ENCODE data around the gene VTA1. TPM values are rescaled to one million over a fixed set of nuclear protein-coding genes. Genes with fewer than 3 reads are reported as not detected.
"Not testable (repeated sequence)": the region's sequence is repeated elsewhere in the genome, so short reads cannot be mapped to it uniquely, and the experiment has no call there.

The VTA1 gene
- polyA plus RNA-seq, 3 donors, result 15.9 to 97.3 (median 74.8) TPM

- H3K4me1 Mint-ChIP-seq, result peaks cover 1% of the 10 kb centered on the region
- no peaks in the 10 kb centered on the region for H3K79me2 ChIP-seq (ENCODE audit: insufficient read depth, low read length)
- no peak overlapping the region for H2AFZ ChIP-seq (ENCODE audit: insufficient read depth, low read depth, low read length, poor library complexity, severe bottlenecking)
- intact Hi-C loops (cut with micrococcal nuclease), result no loop called here
- no peak overlapping the region for H3K4me2 ChIP-seq (replicated peaks; ENCODE audit: extremely low read depth, low read length, poor library complexity, severe bottlenecking)
- no peak for TF ChIP-seq CTCF (IDR thresholded peaks at IDR 0.05)
- no peaks in the 10 kb centered on the region for H3K27me3 Mint-ChIP-seq (ENCODE audit: low read depth in 3 of 3)
- peaks cover 9% of the 10 kb centered on the region for H4K20me1 ChIP-seq (ENCODE audit: insufficient read depth, low read length)
- peak overlapping the region in 1 of 7 donors; percentile 58 for H3K27ac Mint-ChIP-seq
- DNase-seq, result no peak
- no peaks in the 10 kb centered on the region for H3K27me3 ChIP-seq (ENCODE audit: control insufficient read depth in 2 of 2, insufficient read depth in 2 of 2, low read length in 2 of 2)
- H3K4me1 ChIP-seq (ENCODE audit: control insufficient read depth in 1 of 2, insufficient read depth in 2 of 2, low read length in 2 of 2), result no peaks in the 10 kb centered on the region
- peaks cover 32 to 59% of the 10 kb centered on the region in 2 donors for H3K36me3 Mint-ChIP-seq
- H3K4me3 Mint-ChIP-seq, result no peak overlapping the region
- WGBS (ENCODE audit: insufficient coverage), result no CpG with 5 or more reads among the region's 1 CpG
- peaks cover 15 to 33% of the 10 kb centered on the region in 2 donors for H3K36me3 ChIP-seq (replicated peaks in 1 of 2; ENCODE audit: control insufficient read depth in 1 of 2, insufficient read depth in 2 of 2, low read length in 2 of 2)
- no peaks in the 10 kb centered on the region for H3K9me3 ChIP-seq (replicated peaks in 1 of 2; ENCODE audit: control insufficient read depth in 1 of 2, insufficient read depth in 1 of 2, low read length in 2 of 2)
- no peak overlapping the region for H3K27ac ChIP-seq (ENCODE audit: low read depth in 1 of 2, low read length in 2 of 2)
- H3K9me3 Mint-ChIP-seq, result no peaks in the 10 kb centered on the region
- H3K9ac ChIP-seq (ENCODE audit: insufficient read depth, low read length, poor library complexity, severe bottlenecking), result no peak overlapping the region
- H3K4me3 ChIP-seq (replicated peaks in 1 of 3; ENCODE audit: low read depth in 2 of 3, low read length in 3 of 3), result no peak overlapping the region
Measured at GRCh38 chr6:142185641-142186040, 38.6 kb downstream of the VTA1 start.

DNA sequence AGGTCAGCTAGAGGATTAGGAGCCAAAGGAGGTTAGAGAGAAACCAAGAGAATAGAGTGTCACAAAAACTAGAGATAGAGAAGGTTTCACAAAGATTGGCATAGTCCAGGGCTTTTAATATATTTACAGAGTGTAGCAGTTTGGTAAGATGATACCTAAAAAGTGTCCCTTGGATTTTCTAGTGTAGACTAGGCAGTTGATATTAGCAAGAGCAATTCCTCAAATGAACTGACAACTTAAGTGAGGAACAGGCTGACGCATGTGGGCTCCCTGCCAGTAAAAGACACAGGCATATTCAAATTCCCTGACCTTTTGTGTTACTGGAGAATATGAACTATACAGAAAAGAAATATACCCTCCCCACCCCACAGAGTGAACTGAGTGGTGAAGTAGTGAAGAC lies 40.1 kb downstream of the VTA1 start:
- Histone ChIP-seq H3K9me3 (replicated peaks in 1 of 2; ENCODE audit: control insufficient read depth in 1 of 2, insufficient read depth in 1 of 2, low read length in 2 of 2) (no peaks in the 10 kb centered on the region), H3K4me3 (replicated peaks in 1 of 3; ENCODE audit: low read depth in 2 of 3, low read length in 3 of 3) (no peak overlapping the region), H3K36me3 (replicated peaks in 1 of 2; ENCODE audit: control insufficient read depth in 1 of 2, insufficient read depth in 2 of 2, low read length in 2 of 2) (peaks cover 21 to 47% of the 10 kb centered on the region in 2 donors), H4K20me1 (ENCODE audit: insufficient read depth, low read length) (peaks cover 13% of the 10 kb centered on the region), H3K9ac (ENCODE audit: insufficient read depth, low read length, poor library complexity, severe bottlenecking) (no peak overlapping the region), H3K79me2 (ENCODE audit: insufficient read depth, low read length) (no peaks in the 10 kb centered on the region), H2AFZ (ENCODE audit: insufficient read depth, low read depth, low read length, poor library complexity, severe bottlenecking) (no peak overlapping the region), H3K4me2 (replicated peaks; ENCODE audit: extremely low read depth, low read length, poor library complexity, severe bottlenecking) (no peak overlapping the region), H3K27me3 (ENCODE audit: control insufficient read depth in 2 of 2, insufficient read depth in 2 of 2, low read length in 2 of 2) (no peaks in the 10 kb centered on the region), H3K4me1 (ENCODE audit: control insufficient read depth in 1 of 2, insufficient read depth in 2 of 2, low read length in 2 of 2) (no peaks in the 10 kb centered on the region), H3K27ac (ENCODE audit: low read depth in 1 of 2, low read length in 2 of 2) (no peak overlapping the region)
- no peak overlapping the region for H3K4me3 Mint-ChIP-seq
- no peaks in the 10 kb centered on the region for H3K27me3 Mint-ChIP-seq (ENCODE audit: low read depth in 3 of 3)
- peaks cover 1% of the 10 kb centered on the region for H3K4me1 Mint-ChIP-seq
- no peak for DNase-seq
- intact Hi-C loops (cut with micrococcal nuclease), result no loop called here
- no peak overlapping the region for H3K27ac Mint-ChIP-seq
- peaks cover 30 to 47% of the 10 kb centered on the region in 2 donors for H3K36me3 Mint-ChIP-seq
- WGBS (ENCODE audit: insufficient coverage), result no CpG with 5 or more reads among the region's 1 CpG
- no peaks in the 10 kb centered on the region for H3K9me3 Mint-ChIP-seq
- TF ChIP-seq CTCF (IDR thresholded peaks at IDR 0.05), result no peak

DNA sequence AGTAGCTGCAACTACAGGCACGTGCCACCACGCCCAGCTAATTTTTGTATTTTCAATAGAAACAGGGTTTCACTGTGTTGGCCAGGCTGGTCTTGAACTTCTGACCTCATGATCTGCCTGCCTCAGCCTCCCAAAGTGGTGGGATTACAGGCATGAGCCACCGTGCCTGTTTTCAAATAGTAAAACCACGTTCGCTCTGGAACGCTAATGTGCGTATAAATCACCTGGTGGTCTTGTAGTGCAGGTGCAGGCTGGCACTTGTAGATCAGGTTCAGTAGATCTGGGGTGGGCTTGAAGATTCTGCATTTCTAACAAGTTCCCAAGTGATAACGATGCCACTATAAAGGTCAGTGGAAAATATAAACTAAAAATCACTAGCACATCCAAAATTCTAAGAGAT lies 41.3 kb downstream of the VTA1 start:
- H3K27me3 Mint-ChIP-seq (ENCODE audit: low read depth in 3 of 3); H3K27me3 ChIP-seq (ENCODE audit: control insufficient read depth in 2 of 2, insufficient read depth in 2 of 2, low read length in 2 of 2); H3K79me2 ChIP-seq (ENCODE audit: insufficient read depth, low read length); H3K4me1 ChIP-seq (ENCODE audit: control insufficient read depth in 1 of 2, insufficient read depth in 2 of 2, low read length in 2 of 2); H3K4me1 Mint-ChIP-seq; H2AFZ ChIP-seq (ENCODE audit: insufficient read depth, low read depth, low read length, poor library complexity, severe bottlenecking); H3K9ac ChIP-seq (ENCODE audit: insufficient read depth, low read length, poor library complexity, severe bottlenecking); H3K9me3 Mint-ChIP-seq; H3K27ac Mint-ChIP-seq; H3K9me3 ChIP-seq (replicated peaks in 1 of 2; ENCODE audit: control insufficient read depth in 1 of 2, insufficient read depth in 1 of 2, low read length in 2 of 2); H3K4me2 ChIP-seq (replicated peaks; ENCODE audit: extremely low read depth, low read length, poor library complexity, severe bottlenecking); H3K27ac ChIP-seq (ENCODE audit: low read depth in 1 of 2, low read length in 2 of 2); DNase-seq; intact Hi-C loops (cut with micrococcal nuclease); H3K4me3 ChIP-seq (replicated peaks in 1 of 3; ENCODE audit: low read depth in 2 of 3, low read length in 3 of 3); H3K4me3 Mint-ChIP-seq: not testable (repeated sequence)
- Histone ChIP-seq H3K36me3 (replicated peaks in 1 of 2; ENCODE audit: control insufficient read depth in 1 of 2, insufficient read depth in 2 of 2, low read length in 2 of 2) (peaks cover 23 to 38% of the 10 kb centered on the region in 2 donors), H4K20me1 (ENCODE audit: insufficient read depth, low read length) (peaks cover 21% of the 10 kb centered on the region)
- 100% methylated on average over 7 of the region's 8 CpGs for WGBS (ENCODE audit: insufficient coverage)
- peaks cover 20 to 38% of the 10 kb centered on the region in 2 donors for H3K36me3 Mint-ChIP-seq
